AG08395 (cell line): ENCODE data around the gene KRT7.
A peak's percentile ranks its signal among the peaks of the same experiment; 100 is the strongest.

ENCODE experiments used
- DNase-seq: peaks from one replicate; pipeline ENCODE4 v3.0.0; 2012; ENCODE audit warnings: mixed read lengths, low spot score

The KRT7 gene

DNA sequence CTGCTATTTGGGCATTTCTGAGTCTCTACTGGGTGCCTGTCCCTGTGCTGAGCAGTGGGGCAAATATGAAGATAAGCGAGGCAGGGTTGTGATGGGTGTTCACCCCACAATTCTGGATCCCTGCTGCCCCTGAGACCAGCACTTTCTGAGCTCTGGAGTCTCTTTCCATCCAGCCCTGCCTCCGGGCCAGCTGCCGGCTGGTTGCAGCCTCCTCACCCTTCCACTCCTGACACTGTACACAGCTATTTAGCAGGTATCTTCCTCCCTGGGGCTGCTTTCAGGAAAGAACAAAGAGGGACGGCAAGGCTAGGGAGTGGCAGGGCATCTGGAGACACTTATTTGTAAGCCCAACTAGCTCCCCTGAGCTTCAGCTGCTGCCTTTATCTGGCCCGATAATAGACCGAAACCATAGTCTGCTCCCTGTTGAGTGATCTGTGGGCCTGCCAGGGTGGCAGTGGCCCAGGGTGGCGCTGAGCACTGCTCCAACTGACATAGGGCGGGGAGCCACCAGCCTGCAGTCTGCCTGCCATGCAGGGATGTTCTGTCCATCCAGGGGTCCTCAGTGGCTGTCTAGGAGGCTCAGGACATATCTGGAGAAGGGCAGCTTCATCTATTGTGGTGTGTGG lies 33.6 kb upstream of the KRT7 start:
- no peak for DNase-seq

DNA sequence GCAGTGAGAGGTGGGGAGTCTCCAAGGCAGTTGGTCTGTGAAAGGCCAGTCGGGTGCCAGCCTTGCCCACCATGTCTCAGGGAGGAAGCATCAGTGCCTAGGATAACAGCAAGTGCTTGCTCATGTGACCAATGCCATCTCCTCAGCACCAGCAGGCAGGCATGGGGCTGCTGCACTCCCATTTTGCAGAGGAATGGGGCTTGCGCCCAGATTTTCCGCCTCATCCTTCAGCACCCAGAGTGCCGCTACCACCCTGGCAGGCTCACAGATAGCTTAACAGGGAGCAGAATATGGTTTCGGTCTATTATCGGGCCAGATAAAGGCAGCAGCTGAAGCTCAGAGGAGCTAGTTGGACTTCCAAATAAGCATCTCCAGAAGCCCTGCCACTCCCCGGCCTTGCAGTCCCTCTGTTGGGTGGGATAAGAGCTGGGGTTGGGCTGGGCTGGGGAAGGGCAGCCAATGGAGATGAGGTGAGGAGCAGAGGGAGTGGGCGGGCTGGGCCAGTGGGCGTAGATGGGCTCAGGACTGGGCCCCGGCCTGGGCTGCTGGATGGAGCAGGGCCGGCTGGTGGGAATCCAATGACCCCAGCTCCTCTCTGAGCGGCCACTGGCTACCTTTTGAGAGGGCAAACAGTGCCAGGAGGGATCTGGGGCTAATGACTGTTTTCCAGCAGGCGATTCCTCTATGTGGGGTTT lies 32.8 kb upstream of the KRT7 start:
- DNase-seq = no peak

DNA sequence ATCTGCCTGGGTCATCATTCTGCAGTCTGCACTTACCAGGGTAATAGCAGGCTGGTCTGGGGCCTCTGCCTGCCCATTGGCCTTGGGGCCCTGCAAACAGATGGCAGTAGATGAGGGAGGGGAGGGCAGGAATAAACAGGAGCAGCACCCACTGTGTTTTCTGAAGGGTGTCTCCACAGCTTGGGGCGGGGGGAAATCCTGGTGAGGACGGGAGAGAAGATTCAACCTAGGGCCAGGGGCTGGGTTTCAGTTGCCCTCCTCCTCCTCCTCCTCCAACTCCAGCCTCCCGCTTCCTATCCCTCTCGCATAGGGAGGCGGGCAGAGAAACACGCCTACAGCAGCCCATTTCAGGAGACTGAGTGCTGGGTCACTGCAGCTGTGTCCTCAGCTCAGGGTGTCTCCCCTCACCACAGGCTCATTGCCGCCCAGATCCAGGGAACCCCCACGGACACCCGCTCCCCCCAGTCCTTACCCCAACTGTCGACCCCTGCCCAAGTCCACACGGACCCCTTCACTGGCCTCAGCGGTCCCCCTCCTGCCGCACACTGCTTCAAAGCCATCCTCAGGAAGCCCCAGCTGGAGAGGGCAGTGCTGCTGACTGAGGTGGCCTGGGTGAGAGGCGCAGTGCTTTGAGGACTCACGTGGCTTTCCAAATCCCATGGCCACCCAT lies 32.1 kb upstream of the KRT7 start:
- no peak for DNase-seq

DNA sequence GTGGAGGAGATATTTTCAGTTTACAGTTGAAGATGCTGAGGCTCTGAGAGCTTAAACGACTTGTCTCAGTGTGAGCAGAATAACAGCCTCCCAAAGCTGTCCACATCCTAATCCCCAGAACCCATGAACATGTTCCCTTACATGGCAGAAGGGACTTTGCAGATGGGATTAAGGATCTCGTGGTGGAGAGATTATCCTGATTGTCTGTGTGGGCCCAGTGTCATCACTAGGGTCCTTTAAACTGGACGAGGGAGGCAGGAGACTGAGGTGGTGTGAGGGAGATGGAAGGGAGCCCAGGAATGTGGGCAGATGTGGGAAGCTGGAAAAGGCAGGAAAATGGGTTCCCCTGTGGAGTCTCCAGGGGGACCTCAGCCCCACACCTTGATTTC lies 31.6 kb upstream of the KRT7 start:
- no peak for DNase-seq

DNA sequence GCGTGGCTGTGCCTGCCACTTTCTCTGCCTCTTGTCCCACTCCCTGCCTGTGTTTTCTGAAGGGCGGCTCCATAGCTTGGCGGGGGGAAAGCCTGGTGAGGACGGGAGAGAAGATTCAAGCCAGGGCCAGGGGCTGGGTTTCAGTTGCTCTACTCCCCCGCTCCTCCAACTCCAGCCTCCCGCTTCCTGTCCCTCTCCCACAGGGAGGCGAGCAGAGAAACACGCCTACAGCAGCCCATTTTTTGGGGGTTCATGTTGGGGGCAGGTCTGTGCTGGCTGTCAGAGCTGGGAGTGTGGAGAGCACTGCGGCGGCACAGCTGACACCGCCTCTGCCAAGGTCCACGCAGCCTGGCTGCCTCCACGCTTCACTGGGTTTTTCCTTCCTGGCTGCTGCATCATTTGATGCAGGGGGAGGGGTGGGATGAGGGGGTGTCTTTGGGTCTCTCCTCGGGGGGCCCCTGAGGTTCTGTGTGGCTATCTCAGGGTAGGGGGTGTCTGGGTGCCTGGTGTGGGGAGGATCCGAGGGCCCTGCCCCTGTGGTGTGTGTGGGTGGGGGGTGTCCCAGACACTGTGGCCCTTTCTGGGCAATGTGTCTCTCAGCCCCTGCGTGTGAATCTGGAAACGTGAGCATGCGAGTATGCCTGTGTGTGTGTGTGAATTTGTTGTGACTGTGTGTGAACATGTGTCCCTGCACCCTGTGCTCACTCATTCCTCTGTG lies 30.5 kb upstream of the KRT7 start:
- DNase-seq = no peak

DNA sequence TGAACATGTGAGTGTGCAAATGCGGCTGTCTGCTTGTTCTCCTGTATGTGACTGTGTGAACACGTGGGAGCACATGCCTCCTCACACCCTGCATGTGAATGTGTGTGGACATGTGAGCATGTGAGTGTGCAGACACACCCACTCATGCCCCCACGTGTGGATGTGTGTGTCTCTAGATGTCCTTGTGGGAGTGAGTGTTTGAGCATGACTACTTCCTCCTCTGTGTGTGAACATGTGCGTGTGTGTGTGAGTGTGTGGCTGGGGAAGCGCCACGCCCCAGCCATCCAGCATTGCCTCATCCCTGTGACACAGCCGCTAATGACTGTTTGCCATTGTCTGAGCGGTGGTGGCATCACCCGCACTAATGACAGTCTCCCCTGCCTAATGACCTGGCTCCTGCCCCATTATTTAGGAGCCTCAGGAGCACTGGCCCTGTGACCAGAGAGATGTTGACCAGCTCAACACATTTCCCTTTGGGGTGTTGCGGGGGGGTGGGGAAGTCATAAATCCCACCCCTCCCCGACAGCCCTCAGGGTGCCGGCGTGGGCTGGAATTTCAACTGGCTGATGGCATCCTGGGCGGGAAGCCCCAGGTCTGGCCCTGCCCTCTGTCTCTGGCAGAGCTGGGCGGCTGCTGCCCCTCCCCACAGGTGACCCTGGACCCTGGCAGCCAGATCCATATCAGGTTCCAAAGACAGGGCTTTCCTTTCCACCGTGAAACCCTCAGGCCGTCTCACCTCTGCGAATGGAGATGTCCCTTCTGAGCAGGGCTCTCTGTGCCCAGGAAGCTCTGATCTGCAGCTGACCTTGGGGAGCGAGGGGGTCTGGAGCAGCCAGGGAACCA lies 29.7 kb upstream of the KRT7 start:
- DNase-seq = peak; percentile 88

DNA sequence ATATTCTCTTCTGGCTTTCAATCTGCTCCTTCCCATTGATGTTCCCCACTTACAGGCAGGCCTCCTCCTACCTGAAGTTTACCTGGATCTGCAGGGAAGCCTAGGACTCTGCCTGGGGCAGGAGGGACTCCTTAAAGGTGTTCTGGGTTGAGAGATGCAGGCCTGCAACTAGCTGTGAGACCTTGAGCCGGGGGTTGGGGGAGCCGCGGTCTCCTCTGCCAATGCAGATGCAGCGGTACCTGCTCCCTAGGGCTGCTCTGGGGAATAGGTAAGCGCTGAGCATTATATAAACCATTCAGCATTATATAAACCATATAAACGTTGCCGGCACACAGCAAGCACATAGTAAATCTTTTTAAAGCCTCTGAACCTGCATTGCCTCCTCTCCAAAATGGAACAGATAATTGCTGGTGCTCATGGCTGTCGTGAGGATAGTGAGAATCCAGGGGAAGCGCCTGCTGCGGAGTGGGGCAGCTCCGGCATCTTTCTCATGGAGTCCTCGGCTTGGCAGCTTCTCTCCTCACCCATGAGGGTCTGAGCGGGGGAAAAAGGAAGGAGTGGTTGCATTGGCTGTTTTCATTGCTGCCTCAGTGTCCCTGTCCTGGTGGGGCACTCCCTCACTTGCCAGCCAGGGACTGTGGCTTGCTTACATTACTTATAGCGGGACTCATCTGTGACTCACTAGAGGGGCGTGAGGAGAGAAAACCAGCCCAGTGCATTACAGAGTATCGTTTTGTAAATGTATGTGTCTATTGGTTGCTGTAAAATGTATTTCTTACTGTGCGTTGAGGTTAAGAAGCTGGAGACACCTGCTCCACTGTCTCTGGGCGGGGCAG lies 28.7 kb upstream of the KRT7 start:
- DNase-seq = no peak

DNA sequence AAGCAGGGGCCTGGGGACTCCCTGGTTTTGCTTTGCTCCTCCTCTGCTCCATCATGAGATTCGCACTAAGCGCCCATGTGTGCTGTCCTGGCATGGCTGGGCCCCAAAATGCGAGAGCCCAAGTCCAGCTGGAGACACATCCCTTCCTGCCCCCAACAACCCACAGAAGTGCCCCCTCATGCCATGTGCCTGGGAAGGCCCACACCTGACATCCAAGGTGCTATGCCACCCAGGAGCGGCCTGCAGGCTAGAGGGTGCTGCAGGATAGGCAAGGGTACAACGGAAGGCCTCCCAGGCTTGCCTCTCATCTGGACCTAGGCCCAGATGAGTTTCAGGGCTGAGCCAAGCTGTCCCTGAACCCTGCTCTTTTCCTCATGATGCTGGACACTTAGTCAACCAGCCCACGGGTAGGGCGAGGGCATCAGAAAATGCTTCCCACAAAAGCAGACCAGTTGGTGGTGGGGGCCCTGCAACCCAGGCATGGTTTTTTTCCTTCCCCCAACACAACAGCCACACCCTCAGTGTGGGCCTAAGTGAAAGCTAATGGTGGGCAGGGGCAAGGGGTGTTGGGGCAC lies 28.0 kb upstream of the KRT7 start:
- DNase-seq = no peak

DNA sequence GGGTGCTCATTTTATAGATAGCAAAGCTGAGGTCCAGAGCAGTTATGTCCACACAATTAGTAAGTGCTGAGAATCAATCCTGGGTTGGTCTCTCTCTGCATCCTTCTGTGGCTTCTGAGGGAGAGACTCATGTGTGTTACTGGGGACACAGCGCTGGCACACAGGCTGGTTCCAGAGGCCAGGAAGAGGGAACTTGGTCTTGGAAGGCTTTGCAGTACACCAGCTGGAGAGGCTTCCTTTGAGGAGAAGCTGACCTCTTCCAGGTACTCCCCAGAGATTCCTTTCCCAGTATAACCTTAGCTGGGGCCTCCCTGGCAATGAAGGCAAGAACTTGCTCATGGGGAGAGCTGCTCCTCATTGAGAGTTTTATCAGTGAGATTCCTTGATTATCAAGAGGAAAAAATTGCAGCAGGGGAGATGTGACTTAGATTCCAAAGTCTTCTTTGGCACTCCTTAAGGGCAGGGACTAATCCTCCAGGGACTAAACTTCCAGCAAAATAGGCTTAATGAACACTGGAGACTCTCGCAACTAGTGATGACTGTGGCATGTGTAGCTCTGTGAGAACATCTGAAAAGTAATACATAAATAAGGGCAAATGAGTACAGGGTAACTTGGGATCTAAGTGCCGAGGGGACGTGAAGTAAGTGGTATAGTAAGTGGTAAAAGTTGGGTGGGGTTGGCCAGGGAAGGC lies 27.3 kb upstream of the KRT7 start:
- no peak for DNase-seq

DNA sequence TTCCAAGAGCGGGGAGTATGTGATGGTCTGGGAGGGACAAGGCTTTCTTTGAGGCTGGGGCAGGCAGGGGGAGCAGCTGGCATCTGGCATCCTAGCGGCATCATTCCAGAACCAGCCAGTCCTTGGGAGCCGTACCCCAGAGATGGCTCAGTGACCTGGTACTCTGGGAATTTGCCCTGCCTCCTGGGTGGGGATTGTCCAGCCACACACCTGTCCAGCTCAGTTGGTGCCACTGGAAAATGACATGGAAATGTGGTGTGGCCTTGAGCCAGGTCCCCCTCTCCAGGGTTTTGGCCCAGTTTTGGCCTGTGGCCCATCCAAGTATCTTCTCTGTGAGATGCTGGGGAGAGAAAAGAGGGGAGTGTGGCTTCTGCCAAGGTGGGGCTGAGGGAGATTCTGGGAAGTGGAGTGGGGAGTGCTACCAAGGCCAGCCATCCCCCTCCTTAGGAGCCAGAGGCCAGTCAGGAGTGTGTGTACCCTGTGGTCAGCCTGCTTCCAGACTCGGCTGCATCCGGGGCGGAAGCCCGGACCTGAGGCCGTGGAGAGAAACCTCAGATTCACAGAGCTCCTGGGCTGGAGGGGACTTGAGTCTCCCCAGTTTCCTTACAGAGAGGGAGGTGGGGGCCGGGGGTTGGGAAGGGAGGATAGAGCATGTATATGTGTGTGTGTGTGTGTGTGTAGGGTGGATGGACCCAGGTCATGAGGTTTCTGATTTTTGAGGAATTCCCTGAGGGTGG lies 26.6 kb upstream of the KRT7 start:
- DNase-seq = no peak

DNA sequence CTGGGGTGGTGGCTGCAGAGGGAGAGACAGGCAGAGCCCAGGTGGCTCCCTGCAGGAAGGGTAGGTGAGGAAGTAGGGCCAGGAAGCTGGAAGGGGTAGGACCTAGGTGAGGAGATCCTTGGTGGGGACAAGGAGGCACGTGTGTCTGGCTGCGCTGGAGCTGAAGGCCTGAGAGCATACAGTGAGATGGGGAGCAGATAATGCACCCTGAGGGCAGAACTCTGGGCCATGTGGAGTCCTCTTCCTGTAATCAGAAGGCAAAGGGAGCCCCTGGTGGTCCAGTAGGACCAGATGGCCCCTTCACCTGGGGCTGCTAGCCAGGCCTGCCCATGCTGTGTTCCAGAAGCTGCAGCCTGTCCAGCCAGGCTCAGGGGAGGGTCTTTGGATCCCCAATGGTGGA lies 25.9 kb upstream of the KRT7 start:
- no peak for DNase-seq

DNA sequence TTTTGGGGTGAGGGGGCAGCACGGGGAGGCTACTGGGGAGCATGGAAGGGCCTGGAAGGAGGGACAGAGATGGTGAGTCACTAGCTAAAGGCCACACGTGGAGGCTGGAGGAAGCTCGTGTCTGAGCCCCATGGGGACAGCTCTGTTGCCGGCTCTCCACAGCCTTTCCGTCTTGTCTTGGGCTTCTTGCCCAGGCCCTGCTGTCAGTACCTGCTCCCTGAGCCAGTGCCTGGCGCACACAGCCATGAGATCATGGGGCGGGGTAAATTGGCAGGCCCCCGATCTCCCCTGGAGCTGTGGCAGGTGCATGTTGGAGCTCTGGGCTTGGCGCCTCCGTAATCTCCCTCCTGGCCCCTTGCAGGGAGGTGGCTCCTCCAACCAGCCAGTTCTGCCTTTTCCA lies 25.1 kb upstream of the KRT7 start:
- peak; percentile 66 for DNase-seq

DNA sequence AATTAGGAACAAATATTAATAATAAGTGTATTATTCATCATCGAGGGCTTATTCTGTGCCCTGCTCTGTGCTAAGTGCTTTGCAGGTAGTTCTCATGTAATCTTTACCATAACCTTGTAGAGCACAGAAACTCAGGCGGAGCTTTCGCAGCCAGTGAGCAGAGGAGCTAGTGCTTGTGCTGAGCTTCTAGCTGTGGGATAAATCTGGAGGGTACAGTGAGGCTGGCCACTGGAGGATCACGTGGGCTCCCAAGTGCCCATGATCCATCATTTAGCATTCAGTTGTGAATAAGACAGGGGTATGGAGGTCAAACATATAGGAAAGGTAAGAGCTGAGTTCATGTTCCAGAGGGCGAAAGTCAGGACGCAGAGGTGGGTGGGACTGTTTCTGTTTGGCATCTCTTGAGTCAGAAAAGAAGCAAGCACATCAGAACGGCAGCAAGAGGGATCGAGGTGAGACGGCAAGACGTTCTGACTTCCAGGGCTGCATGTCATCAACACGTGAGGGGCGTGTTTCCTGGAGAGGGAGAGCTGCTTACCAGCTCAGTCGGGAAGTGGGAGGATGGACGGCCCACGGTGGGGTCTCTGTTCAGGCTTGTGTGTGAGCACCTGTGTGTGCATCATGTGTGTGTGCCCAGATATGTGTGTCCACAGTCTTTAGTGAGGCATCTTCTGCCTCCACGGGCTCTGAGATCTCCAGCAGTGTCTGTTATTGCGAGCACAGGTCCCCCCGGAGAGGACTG lies 24.4 kb upstream of the KRT7 start:
- no peak for DNase-seq

DNA sequence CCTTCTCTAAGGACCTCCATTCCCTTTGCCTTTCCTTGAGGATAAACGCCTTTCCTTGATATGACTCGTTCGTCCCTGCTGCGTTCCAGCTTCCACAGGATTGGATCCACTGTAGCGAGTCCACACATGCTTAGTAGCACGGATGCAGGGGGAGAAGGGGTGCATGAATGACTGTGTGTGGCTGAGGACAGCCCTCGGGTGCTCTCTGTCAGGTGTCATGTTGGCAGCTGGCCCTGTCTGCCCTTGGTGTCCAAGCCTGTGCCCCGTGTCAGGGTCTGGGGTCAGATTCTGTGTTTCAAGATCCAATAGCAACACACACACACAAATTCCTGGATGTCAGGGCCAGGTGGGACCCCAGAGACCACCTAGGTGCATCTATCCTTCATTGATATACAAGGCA lies 23.7 kb upstream of the KRT7 start:
- DNase-seq = no peak

DNA sequence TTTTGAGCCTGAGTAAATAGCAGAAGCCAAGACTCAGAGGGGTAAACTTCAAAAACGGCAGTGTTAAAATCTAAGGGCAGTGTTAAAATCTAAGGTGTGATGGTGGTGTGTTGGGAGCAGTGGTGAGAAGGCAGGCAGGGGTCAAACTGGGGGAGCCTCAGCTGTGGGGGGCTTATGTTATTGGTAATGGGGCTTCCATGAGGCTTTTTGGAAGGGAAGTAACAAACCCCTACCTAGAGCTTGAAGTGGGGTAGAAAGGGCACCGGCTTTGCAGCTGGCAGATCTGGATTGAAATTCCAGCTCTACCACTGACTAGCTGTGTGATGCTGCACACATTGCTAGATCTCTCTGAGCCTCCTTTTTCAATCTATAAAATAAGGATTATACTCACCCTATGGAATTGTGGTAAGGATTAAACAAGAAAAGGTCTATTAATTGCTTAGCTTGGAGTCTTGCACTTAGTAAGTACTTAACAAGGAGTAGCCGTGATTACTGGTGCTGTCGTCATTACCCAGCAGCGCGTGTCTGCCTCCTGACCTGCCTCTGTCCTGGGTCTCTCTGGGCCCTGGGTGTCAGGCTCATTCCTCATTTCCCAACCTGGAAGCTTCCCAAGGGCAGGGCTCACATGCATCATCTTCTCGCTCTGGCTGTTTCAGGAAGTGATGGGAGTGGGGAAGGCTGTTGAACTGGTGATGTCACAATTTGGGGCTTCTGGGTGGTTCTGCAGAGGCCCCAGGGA lies 22.7 kb upstream of the KRT7 start:
- no peak for DNase-seq

DNA sequence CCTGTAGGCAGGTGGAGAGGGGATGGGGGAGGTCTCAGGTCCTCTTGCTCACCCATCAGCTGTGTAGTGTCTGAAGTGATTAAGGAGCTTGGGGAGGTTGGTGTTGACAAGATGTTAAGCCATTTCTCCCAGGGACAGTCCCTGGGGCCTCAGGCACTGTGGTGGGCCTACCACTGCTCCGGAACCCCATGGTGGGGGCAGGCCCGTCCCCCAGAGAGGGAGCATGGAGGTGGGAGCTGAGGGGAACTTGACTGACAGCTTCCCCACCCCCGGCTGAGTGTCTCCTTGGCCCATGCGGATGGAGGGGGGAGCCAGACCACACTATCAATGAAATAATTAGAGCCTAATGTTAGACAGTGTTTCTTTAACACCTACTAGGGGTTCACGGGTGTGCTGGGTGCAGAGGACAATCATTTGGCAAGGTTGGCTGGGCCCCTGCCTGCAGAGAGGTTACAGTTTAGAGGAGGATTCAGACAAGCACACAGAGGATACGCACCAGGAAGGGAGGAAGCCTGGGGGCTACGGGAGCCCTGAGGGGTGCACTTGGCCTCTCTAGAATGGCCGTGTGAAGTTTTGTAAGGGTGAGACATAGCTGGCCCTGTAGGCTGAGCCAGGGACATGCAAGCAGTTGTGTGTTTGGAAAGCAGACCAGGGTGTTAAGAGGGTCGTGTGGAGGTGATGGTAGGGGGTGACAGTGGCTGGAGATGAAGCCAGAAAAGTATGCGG lies 22.0 kb upstream of the KRT7 start:
- DNase-seq = no peak
